SU-DHL-6 (cell line): ENCODE results near the gene CRY2.

ENCODE experiments used
- H2AFZ ChIP-seq: fragments of 200-600 bp; sonication (generic); 2 replicates; pipeline ENCODE4 v1.6.1; 2014; ENCODE audit warnings: low read depth, mild to moderate bottlenecking, moderate library complexity, mixed read lengths, antibody characterized with exemption, low read length; ENCODE audit not compliant: severe bottlenecking
- H3F3A ChIP-seq: fragments of 200-600 bp; shearing (Covaris generic); 2 replicates; pipeline ENCODE4 v1.6.0; 2016; ENCODE audit warnings: antibody characterized with exemption, mild to moderate bottlenecking; ENCODE audit not compliant: insufficient read depth
- H3K27ac ChIP-seq: fragments of 200-600 bp; sonication (generic); 2 replicates; pipeline ENCODE4 v1.5.1; 2016; ENCODE audit warnings: low read depth, mild to moderate bottlenecking, low read length, moderate library complexity, mixed read lengths
- H3K27me3 ChIP-seq: fragments of 200-600 bp; sonication (generic), shearing (Covaris generic); 2 replicates; pipeline ENCODE4 v1.6.0; 2014; ENCODE audit warnings: mild to moderate bottlenecking, low read length
- H3K36me3 ChIP-seq: fragments of 200-600 bp; sonication (generic); 2 replicates; pipeline ENCODE4 v1.6.1; 2014; ENCODE audit warnings: mild to moderate bottlenecking, low read length, mixed read lengths
- H3K4me2 ChIP-seq: fragments of 300-600, 200-600 bp; shearing (Covaris generic), sonication (generic); 2 replicates; pipeline ENCODE4 v1.6.0; 2014; ENCODE audit warnings: low read length, low read depth, mild to moderate bottlenecking; ENCODE audit not compliant: poor library complexity, severe bottlenecking
- H3K4me3 ChIP-seq: fragments of 200-600 bp; sonication (generic); 2 replicates; pipeline ENCODE4 v1.5.1; 2014; ENCODE audit warnings: antibody characterized with exemption, low read length, mild to moderate bottlenecking, mixed read lengths; ENCODE audit not compliant: insufficient read depth, poor library complexity, severe bottlenecking
- H3K79me2 ChIP-seq: fragments of 200-600 bp; sonication (generic); 2 replicates; pipeline ENCODE4 v1.6.1; 2014; ENCODE audit warnings: mild to moderate bottlenecking, low read length, moderate library complexity; ENCODE audit not compliant: insufficient read depth
- H3K9ac ChIP-seq: fragments of 200-600 bp; sonication (generic); 2 replicates; pipeline ENCODE4 v1.7.0; 2014; ENCODE audit warnings: mild to moderate bottlenecking, low read length
- H3K9me2 ChIP-seq: fragments of 200-600 bp; sonication (generic); replicated peaks from 2 replicates; pipeline ENCODE4 v1.6.1; 2014; ENCODE audit warnings: low read length; ENCODE audit not compliant: insufficient read depth
- H3K9me3 ChIP-seq: fragments of 200-600 bp; sonication (generic); 2 replicates; pipeline ENCODE4 v1.6.1; 2014; ENCODE audit warnings: low read length, mixed read lengths; ENCODE audit not compliant: insufficient read depth
- H4K20me1 ChIP-seq: fragments of 200-600 bp; sonication (generic); 2 replicates; pipeline ENCODE4 v1.6.1; 2014; ENCODE audit warnings: low read depth, mild to moderate bottlenecking, antibody characterized with exemption, low read length, moderate library complexity, mixed read lengths
- CTCF ChIP-seq: fragments of 200-600 bp; sonication (generic); IDR thresholded peaks from one replicate; pipeline ENCODE4 v1.5.1; 2017; ENCODE audit warnings: antibody characterized with exemption, mild to moderate bottlenecking, low read length, moderate library complexity; ENCODE audit not compliant: insufficient read depth, poor library complexity, severe bottlenecking
- EZH2phosphoT487 ChIP-seq: fragments of 200-600 bp; sonication (generic), shearing (Covaris generic); conservative IDR thresholded peaks from 2 replicates; pipeline ENCODE4 v1.6.1; 2018; ENCODE audit warnings: mild to moderate bottlenecking, antibody characterized with exemption, low read length, moderate library complexity, mixed read lengths

The CRY2 gene

GRCh38 chr11:45876401-45876800 lies 29.1 kb downstream of the CRY2 start:
- Histone ChIP-seq H3K79me2 (no peaks in the 10 kb centered on the region), H3K9me3 (no peaks in the 10 kb centered on the region), H3K27me3 (no peaks in the 10 kb centered on the region), H3K4me3 (no peak overlapping the region), H3K9me2 (no peaks in the 10 kb centered on the region), H3F3A (no peaks in the 10 kb centered on the region), H4K20me1 (no peaks in the 10 kb centered on the region), H3K27ac (no peak overlapping the region), H3K4me2 (no peak overlapping the region), H2AFZ (no peak overlapping the region), H3K36me3 (no peaks in the 10 kb centered on the region), H3K9ac (no peak overlapping the region)
- no peak for TF ChIP-seq EZH2phosphoT487
- no peak for TF ChIP-seq CTCF

- TF ChIP-seq EZH2phosphoT487 (no peak), CTCF (no peak)
- no peaks in the 10 kb centered on the region for H3K9me3 ChIP-seq
- H3F3A ChIP-seq = no peaks in the 10 kb centered on the region
- no peaks in the 10 kb centered on the region for H4K20me1 ChIP-seq
- no peak overlapping the region for H3K4me2 ChIP-seq
- no peaks in the 10 kb centered on the region for H3K36me3 ChIP-seq
- H3K4me3 ChIP-seq = no peak overlapping the region
- H3K9ac ChIP-seq = no peak overlapping the region
- H3K27me3 ChIP-seq = no peaks in the 10 kb centered on the region
- H3K79me2 ChIP-seq = no peaks in the 10 kb centered on the region
- no peak overlapping the region for H3K27ac ChIP-seq
- H3K9me2 ChIP-seq = no peaks in the 10 kb centered on the region
- H2AFZ ChIP-seq = no peak overlapping the region
These were observed 29.9 kb downstream of the CRY2 start for GRCh38 chr11:45877221-45877620.

GRCh38 chr11:45877845-45878244 lies 30.6 kb downstream of the CRY2 start:
- Histone ChIP-seq H3K36me3 (no peaks in the 10 kb centered on the region), H3F3A (no peaks in the 10 kb centered on the region), H3K9me2 (no peaks in the 10 kb centered on the region), H3K9ac (no peak overlapping the region), H2AFZ (no peak overlapping the region), H3K9me3 (no peaks in the 10 kb centered on the region), H3K4me3 (no peak overlapping the region), H3K27ac (no peak overlapping the region), H3K4me2 (no peak overlapping the region), H3K27me3 (no peaks in the 10 kb centered on the region), H4K20me1 (no peaks in the 10 kb centered on the region), H3K79me2 (no peaks in the 10 kb centered on the region)
- TF ChIP-seq CTCF = no peak
- no peak for TF ChIP-seq EZH2phosphoT487
